Activated gamma-delta T cell treated with anti-CD3 and anti-CD28 coated beads, Interleukin-2, amount 50 U/mL, for 16 hours (primary cell): ENCODE measurements around the gene NPIPB6.

Experiments used
- DNase-seq: peaks from one replicate; pipeline ENCODE4 v3.0.0-alpha.2; 2020; ENCODE audit warnings: low read depth

Gene NPIPB6

DNA sequence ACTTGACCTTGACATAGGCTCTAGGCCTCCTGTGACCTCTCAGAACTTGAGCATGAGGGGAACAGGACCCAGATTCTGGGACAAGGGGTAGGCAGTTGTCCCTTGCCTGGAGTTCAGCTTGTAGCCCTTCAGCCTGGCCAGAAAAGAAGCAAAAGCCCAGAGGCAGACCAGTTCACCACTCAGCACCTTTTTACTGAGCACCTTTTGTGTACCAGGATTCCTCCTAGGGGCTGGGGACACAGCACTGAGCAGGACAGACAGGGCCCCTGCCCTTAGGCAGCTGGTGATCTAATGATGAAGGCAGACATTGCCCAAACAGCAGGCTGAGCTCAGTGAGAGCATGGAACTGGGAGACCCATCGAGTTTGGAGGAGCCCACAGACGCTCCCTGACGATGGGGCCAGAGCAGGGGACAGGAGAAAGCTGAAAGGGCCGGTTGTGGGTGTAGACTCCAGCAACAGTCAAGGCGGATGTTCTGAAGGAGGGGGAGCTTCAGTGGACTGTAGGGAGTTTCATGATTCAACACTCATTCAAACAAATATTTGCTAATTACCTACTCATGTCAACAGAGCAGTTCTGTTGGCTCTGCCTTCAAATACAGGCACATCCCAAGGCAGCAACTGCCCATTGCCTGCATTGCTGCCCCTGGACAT is 38.9 kb downstream of the NPIPB6 start:
- no peak for DNase-seq

DNA sequence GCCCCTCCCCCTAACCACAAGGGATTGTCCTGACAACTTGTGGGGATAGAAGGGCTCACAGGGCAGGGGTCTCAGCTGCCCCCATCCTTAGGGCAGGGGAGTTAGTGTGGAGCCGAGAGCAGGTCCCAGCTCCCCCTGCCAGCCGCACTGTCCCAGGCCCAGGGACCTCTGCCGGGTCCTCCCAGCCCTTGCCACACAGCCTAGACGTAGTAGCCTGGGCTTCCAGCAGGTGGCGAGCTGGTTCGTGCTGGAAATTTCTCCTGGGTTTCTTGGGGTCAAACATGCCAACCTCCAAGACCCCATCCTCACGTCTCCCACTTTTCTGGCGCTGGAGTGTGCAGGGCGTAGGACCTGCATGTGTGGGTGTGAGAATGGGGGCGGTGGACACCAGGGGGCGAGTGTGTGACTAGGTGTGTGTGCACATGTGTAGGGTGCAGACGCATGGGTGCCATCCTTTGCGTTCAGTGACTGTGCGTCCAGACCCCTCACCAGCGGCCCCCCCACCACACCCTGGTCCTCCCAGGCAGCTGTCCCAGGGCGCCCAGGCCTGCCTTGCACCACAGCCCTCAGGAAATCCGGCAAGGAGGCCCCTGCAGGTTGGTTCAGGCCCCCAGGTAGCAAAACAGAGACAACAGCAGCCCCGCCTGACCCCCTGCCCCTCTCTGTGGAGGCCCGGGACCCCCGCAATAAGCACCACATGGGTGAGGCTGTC is 41.5 kb downstream of the NPIPB6 start:
- no peak for DNase-seq

DNA sequence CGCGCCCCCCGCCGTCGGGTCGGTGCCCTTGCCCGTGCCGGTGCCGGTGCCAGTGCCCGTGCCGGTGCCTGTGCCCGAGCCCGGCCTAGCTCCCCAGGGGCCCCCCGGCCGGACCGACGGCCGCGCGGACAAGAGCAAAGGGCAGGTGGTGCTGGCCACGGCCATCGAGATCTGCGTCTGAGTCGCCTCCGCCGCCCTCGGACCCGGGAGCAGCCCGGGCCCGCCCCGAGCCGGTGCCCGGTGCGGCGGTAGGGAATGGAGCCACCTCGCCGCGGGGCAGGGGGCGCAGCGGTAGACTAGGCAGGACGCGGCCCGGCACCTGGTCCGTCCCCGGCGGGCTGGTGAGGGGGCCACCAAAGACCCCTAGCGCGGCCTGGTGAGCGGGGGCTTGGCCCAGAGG is 42.6 kb downstream of the NPIPB6 start:
- DNase-seq, result no peak

DNA sequence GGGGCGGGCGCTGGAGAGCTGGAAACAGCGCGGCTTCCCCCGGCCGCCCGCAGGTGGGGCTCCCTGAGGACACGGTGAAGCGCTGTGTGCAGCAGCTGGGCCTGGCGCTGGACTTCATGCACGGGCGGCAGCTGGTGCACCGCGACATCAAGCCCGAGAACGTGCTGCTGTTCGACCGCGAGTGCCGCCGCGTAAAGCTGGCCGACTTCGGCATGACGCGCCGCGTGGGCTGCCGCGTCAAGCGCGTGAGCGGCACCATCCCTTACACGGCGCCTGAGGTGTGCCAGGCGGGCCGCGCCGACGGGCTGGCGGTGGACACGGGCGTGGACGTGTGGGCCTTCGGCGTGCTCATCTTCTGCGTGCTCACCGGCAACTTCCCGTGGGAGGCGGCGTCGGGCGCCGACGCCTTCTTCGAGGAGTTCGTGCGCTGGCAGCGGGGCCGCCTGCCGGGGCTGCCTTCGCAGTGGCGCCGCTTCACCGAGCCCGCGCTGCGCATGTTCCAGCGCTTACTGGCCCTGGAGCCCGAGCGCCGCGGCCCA is 43.2 kb downstream of the NPIPB6 start:
- DNase-seq, result no peak

DNA sequence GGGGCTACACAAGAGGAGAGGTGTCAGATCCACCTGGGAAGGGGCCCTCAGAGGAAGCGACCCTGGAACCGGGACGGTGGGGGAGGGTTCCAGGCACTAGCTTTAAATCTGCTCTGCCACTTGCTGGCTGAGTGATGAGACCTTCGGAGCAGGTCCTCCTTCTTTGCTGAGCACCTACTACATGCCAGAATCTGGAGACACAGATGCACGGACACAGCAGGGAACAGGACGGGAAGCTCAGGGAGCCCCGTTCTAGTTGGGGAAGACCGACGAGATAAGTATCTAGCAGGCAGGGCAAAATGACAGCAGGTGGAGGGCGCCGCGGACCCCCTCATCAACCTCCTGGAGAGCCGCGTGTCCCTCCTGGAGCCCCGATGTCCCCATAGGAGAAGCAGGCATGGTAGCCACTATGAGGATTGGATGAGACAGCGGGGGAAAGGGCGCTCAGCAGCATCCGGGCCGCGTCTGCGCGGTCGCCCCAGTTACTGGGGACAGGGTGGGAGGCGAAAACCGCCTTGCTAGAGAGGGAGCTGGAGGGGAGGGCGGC is 43.8 kb downstream of the NPIPB6 start:
- DNase-seq, result no peak

DNA sequence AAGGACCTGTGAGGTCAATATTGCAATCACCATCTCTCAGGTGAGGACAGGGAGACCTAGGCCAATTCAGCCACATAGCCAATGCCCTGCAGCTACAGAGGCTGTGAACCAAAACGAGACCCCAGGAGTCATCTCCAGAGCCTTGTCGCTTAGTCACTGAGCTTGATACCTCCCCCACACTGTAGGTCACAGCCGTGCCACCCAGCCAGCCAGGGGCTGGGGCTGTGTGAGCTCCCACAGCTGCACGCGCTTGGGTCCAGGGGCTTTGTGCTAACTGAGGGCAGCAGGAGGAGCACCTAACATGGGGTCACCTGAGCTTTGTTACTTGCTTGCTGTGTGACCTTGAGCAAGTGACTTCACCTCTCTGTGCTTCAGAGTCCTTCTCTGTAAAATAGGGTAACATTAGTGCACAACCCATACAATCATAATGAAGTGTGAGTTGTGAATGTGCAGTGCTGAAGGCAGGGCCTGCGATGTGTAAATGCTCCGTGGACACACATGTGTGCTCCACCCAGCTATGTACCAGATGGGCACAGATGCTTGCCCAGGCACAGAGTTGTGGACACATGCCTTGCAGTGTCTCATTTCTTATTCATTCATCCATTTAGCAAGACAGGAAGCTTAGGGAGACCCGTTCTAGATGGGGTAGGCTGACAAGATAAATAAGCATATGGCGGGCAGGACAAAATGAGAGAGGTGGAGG is 45.1 kb downstream of the NPIPB6 start:
- no peak for DNase-seq

DNA sequence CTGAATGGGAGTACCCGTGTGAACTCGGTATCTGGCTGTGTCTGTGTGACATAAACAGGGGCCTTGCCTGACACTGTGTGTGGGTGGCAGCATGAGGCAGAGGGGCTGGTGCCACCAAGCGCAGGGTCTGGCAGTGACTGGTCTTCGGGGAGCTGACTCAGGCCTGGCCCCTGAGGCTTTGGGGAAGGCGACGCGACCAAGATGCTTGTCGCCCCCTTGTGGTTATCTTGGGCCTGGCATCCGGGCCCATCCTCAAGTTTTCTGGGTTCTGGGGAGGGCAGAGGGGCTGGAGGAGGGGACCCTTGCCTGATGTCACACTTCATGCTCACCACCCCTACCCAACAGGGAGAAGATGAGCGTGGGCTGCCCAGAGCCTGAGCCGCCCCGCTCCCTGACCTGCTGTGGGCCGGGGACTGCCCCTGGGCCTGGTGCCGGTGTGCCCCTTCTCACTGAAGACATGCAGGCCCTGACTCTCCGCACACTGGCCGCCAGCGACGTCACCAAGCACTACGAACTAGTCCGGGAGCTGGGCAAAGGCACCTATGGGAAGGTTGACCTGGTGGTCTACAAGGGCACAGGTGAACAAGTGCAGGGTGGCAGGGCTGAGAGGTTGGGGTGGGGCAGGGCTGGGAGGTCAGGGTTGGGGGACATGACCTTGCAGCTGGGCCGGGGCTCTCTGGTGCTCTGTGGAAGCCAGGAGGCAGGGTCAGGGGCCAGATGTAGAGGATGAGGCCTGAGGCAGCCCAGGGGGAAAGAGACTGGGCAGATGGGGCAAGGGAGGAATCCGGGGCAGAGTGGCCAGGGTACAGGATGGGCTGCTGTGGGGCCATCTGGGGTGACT is 46.0 kb downstream of the NPIPB6 start:
- peak; percentile 65 for DNase-seq

DNA sequence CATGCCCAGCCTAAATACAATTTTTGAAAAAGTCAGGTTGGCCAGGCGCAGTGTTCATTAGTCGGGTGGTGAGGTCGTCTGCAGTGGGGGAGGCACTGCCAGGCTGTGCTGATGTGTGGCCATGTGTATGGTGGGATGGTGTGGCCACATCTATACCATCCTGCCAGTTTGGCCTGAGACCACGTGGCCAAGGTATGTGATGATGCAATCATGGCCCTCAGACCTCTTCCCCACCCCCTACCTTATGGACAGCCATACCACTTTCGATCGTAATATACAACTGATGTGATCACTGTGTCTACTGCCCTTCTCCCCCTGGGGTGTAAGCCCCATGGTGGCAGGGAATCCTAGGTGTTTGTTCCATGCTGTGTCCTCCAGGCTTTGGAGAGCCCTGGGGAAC is 47.3 kb downstream of the NPIPB6 start:
- no peak for DNase-seq

DNA sequence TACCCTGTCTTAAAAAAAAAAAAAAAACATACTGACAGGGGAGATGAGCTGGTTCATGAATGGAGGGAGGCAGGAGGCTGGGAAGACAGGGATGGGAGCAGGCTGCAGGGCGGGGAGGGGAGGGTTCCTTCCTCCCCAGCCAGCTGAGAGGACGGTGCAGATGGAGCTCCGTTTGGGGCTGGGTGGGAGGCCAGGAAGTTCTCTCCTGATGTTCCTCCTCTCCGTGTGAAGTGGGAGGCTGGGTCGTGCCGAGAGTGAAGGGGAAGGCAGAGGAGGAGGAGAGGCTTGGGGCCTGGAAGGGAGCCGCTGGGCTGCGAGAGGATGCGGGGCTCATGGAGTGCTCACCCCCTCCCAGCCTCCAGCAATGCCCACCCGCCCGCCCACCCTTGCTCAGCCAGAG is 49.7 kb downstream of the NPIPB6 start:
- DNase-seq, result no peak

DNA sequence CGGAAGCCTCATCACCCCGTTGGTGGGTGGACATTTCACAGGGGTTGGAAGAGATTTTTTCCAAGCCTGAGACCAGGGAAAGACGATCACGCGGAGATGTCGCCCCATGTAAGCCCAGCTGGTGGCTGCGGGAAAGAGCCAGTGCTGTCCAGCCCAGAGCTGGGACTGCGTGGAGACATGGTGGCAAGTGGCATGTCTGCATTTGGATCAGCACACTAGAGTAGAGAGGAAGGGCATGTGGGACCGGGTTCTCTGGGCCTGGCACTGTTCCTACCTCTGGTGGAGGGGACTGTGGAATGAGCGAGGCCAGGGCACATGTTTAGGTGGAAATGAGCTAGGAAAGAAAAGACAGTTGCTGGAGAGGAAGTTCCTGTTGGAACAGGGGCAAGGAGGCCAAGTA is 51.0 kb downstream of the NPIPB6 start:
- DNase-seq, result no peak

DNA sequence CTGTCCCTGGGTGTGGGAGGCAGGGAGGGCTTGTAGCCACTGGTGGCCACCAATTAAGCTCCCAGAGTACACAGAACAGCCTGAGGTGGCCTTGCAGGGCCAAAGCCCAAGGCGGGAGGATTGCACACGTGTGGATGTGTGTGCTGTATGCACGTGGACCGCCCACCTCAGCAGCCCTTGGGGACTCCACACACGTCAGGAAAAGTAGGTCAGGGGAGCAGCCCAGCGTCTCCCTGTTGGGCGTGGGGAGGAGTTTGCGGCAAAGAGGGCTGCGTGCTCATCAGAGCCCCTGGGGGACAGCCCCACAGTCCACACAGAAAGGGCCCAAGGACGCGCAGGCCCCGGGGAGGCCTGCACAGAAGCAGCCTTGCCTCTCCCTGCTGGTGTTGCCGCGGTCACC is 51.4 kb downstream of the NPIPB6 start:
- no peak for DNase-seq

DNA sequence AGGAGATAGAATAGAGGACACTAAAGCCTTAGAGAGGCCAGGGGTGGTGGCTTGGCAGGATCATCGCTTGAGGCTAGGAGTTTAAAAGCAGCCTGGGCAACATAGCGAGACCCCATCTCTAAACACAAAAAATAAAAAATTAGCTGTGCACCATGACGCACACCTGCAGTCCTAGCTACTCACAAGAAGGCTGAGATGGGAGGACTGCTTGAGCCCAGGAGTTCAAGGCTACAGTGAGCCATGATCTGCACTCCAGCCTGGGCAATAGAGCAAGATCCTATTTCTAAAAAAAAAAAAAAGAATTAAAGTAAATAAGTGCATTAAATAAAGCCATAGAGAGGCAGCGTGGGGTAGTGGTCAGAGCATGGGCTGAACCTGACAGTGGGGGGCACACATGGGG is 51.9 kb downstream of the NPIPB6 start:
- DNase-seq, result no peak

DNA sequence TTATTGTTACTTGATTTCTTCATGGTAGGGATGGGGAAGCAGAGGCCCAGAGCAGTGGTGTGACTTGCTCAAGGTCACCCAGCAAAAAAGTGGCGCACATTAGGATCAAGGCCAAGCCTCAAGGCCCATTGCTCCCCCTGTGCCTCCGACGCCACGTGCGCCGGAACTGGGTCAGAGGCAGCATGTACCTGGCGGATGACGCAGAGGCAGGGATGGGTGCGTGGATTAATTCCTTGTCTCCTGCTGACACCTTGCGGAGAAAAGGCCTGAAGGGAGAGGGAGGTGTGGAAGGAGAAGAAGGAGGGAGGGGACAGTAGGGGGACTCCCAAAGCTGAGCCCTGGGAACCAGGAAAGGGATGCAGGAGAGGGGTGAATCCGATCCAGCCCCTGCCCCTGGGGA is 52.5 kb downstream of the NPIPB6 start:
- no peak for DNase-seq

DNA sequence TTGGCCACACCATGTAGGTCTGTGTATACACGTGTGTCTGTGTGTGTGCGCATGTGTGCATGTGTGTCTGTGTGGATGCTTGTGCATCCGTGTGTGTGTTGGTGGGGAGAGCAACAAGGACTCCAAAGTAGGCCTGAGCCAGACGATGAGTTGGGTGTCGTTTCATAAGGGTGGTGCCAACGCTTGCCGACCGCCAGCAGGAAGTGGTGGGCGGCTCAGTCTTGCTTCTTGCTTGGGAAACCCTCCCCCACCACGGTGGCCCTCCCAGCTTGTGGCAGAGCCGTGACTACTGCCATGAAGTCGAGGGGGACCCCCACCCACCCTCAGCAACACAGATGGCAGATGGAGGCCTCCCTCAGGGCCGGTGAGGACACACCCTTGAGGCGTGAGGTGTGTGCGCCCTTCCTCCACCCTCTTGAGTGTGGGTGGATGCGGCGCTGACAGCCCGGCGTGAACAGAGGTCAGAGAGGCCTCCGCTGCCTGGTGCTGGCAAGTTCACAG is 53.4 kb downstream of the NPIPB6 start:
- DNase-seq, result peak; percentile 89

DNA sequence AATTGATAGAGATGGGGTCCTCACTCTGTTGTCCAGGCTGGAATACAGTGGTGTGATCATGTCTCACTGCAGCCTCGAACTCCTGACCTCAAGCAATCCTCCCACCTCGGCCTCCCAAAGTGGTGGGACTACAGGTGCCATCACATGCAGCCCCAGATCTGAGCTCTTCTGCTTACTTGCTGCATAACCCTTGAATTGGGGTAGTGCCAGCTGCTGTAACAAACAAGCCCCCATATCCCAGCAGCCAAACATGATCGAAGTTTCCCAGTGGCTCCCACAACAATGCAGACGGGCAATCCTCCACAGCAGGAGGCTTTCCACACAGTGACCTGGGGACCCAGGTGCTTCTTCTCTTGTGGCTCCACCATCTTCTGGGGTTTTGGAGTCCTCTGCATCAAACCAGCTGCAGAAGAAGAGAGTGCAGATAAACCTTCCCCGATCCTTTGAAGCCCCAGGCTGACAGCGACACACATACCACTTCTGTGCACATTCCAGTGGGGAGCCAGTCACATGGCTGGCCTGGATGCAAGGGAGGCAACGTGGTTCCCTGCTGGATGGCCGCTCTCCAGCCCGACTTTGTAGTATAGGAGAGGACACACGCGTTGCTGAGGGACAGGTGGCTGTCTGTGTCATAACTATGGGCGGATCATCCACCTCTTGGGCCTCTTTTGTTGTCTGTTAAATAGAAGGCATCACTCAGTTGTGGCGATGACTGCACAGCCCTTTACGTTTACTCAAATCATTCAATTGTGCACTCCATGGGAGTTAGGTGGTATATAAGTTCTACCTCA is 54.3 kb downstream of the NPIPB6 start:
- no peak for DNase-seq

DNA sequence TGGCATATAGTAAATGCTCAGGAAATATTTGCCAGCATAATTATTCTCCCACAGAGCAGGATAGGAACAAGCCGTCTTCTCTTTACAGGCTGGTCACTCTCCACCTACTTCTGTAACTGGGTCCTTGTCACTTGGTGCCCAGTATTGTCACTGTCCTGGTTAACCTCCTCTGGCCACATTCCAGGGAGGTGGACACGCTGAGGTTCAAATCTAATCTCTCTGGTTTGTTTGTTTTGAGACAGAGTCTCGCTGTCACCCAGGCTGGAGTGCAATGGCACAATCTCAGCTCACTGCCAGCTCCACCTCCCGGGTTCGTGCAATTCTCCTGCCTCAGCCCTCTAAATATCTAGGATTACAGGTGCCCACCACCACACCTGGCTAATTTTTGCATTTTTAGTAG is 55.4 kb downstream of the NPIPB6 start:
- no peak for DNase-seq

DNA sequence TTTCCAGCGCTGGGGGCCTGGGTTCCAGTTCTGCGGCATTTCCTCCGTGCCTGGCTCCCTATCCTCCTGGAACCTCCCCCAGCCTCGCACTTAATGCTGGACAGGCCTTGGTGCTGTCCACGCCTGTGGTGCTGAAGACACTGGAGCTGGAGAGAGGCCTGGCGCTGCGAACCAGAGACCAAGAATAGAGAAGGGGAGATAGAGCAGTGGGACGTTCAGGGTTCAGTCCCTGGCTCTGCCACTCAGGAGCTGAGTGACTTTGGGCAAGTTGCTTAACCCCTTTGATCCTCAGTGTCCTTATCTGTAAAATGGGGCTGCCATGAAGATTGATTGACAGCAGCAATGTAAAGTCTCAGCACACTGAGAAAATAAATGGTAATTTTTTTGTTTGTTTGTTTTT is 59.1 kb downstream of the NPIPB6 start:
- no peak for DNase-seq

DNA sequence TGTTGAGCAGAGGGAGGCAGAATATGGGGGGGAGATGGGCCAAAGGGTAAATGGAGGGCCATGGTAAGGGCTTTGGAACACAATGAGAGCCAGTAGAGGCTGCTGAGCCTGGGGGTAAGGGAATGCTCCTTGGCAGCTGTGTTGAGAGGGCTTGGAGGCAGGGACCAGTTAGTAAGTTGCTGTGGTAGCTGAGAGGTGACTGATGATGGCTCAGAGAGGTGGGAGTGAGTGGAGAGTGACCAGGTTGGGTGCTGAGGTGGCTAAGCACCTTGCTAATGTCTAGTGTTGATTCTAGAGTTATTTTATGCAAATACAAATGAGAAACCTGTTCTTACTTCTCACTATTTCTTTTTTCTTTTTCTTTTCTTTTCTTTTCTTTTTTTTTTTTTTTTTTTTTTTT is 60.2 kb downstream of the NPIPB6 start:
- DNase-seq, result no peak

DNA sequence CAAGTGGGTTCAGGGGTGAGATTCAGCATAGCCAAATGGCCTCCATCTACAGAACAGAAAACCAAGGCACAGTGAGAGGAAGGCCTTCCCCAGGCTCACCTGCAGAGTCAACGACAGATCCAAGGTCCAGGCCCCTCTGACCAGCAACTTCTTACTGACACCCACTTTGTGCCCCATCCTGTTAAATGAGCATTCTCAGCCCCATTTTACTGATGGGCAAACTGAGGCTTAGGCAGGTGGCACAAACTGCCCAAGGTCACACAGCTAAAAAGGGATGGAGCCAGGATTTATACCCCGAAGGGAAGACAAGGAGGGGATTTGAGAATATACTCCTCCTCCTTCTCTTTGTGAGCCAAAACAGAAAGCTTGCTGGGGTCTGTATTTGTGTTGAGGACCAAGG is 61.7 kb downstream of the NPIPB6 start:
- DNase-seq, result no peak

DNA sequence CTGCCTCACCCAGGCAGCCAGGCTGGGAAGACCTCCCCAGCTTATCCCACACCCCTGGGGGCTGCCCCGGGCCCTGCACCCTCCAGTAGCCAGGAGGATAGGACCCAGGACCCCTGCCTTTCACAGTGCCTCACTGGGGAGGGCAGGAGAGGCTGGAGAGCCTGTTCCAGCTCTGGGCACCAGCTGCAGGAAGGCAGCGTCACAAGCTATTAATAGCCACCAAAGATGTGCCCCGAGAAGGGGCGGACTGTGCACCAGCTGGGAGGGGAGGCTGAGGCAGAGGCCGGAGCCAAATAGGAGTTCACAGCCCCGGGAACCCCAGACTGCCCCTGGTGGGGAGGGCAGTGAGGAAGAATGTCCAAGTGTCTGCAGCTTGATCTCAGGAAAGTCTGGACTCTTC is 62.2 kb downstream of the NPIPB6 start:
- no peak for DNase-seq

DNA sequence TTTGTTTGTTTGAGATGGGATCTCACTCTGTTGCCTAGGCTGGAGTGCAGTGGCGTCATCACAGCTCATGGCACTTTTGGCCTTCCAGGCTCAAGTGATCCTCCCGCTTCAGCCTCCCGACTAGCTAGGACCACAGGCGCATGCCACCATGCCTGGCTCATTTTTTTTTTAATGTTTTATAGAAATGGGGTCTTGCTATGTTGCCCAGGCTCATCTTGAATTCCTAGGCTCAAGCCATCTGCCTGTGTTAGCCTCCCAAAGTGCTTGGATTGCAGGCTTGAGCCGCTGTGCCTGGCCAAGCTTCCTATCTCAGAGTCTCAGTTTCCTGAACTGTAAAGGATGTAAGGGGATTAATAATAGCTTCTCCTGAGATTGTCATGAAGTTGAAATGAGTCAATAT is 63.0 kb downstream of the NPIPB6 start:
- DNase-seq, result no peak
